AG04450 (cell line): Measurements from ENCODE around the gene SLC1A5. TPM values are rescaled to one million over a fixed set of nuclear protein-coding genes. Genes with fewer than 3 reads are reported as not detected.

ENCODE experiments used
- CTCF ChIA-PET: fragments of 300-600, 350-600 bp; formaldehyde crosslinking; extraction: SDS; loops from one replicate; lab custom pipeline; 2022; ENCODE audit warnings: antibody characterized with exemption, inconsistent platforms; lab: Charles Lee
- POLR2A ChIA-PET: fragments of 350-600 bp; formaldehyde crosslinking; extraction: SDS; loops from one replicate; lab custom pipeline; 2021; ENCODE audit warnings: antibody characterized with exemption, inconsistent platforms; lab: Yijun Ruan, JAX
- DNase-seq: peaks from one replicate; pipeline ENCODE4 v3.0.0-alpha.2; 2011; ENCODE audit warnings: low read depth, low spot score
- H3K27ac ChIP-seq: one replicate; pipeline ENCODE4 v1.5.1; 2012; ENCODE audit warnings: low read depth, low read length, control low read depth
- H3K27me3 ChIP-seq: one replicate; pipeline ENCODE4 v1.6.0; 2012; ENCODE audit warnings: low read length; ENCODE audit not compliant: control insufficient read depth, insufficient read depth
- H3K4me3 ChIP-seq: 2 replicates; pipeline ENCODE4 v1.5.1; 2011; ENCODE audit warnings: mild to moderate bottlenecking, low read depth, low read length, control low read depth
- H3K9me3 ChIP-seq: 2 replicates; pipeline ENCODE4 v1.5.1; 2012; ENCODE audit warnings: low read length; ENCODE audit not compliant: control insufficient read depth, insufficient read depth
- CTCF ChIP-seq: IDR thresholded peaks from 2 replicates; pipeline ENCODE4 v1.5.1; 2011; ENCODE audit warnings: low read depth, low read length, control low read depth, inconsistent platforms
- polyA plus RNA-seq: library from polyadenylated mRNA; depleted of rRNA; stranded (reverse); fragments of >200 nt; gene quantifications from 2 replicates; pipeline ENCODE4 v1.2.3, GENCODE V29; 2011

The SLC1A5 gene
- polyA plus RNA-seq, 1 experiment = 314 TPM

- no peak overlapping the region for H3K4me3 ChIP-seq
- H3K27ac ChIP-seq = peak overlapping the region; percentile 31
- no peak for TF ChIP-seq CTCF
- no peak for DNase-seq
- POLR2A ChIA-PET = no interaction called here
- no peaks in the 10 kb centered on the region; the same call in 1 of the 2 replicates for H3K9me3 ChIP-seq
- H3K27me3 ChIP-seq = no peaks in the 10 kb centered on the region
- CTCF ChIA-PET = interaction anchor here (0.6 to 1.7 kb wide), 3 partner anchors 9 to 103 kb away, joined by 3 to 9 read pairs (median 8); no protein-coding TSS in a partner anchor
Observed at GRCh38 chr19:46737761-46738171, 50.6 kb downstream of the SLC1A5 start.

GRCh38 chr19:46737298-46737654 lies 51.1 kb downstream of the SLC1A5 start:
- H3K4me3 ChIP-seq = no peak overlapping the region
- H3K27me3 ChIP-seq = no peaks in the 10 kb centered on the region
- no peak for DNase-seq
- CTCF ChIA-PET = interaction anchor here (0.6 to 1.7 kb wide), 4 partner anchors 9 to 103 kb away, joined by 3 to 9 read pairs (median 6); no protein-coding TSS in a partner anchor
- H3K27ac ChIP-seq = peak overlapping the region; percentile 31
- POLR2A ChIA-PET = no interaction called here
- no peak for TF ChIP-seq CTCF
- H3K9me3 ChIP-seq = no peaks in the 10 kb centered on the region; the same call in 1 of the 2 replicates

GRCh38 chr19:46736531-46737297 lies 51.7 kb downstream of the SLC1A5 start:
- H3K27ac ChIP-seq = no peak overlapping the region
- no peaks in the 10 kb centered on the region for H3K27me3 ChIP-seq
- DNase-seq = no peak
- no peak for TF ChIP-seq CTCF
- ChIA-PET POLR2A (no interaction called here), CTCF (interaction anchor here (0.6 to 1.7 kb wide), 4 partner anchors 8 to 104 kb away, joined by 3 to 9 read pairs (median 6); no protein-coding TSS in a partner anchor)
- H3K4me3 ChIP-seq = no peak overlapping the region
- H3K9me3 ChIP-seq = no peaks in the 10 kb centered on the region; the same call in 1 of the 2 replicates

GRCh38 chr19:46733690-46734292 lies 54.6 kb downstream of the SLC1A5 start:
- no peak for DNase-seq
- H3K27me3 ChIP-seq = no peaks in the 10 kb centered on the region
- ChIA-PET POLR2A (no interaction called here), CTCF (interaction anchor here (1.3 to 1.4 kb wide), 2 partner anchors 15 to 72 kb away, joined by 3 to 4 read pairs; no protein-coding TSS in a partner anchor)
- TF ChIP-seq CTCF = no peak
- H3K27ac ChIP-seq = no peak overlapping the region
- no peak overlapping the region for H3K4me3 ChIP-seq
- no peaks in the 10 kb centered on the region; the same call in 1 of the 2 replicates for H3K9me3 ChIP-seq
